Stimulated activated naive CD8-positive, alpha-beta T cell treated with anti-CD3 and anti-CD28 coated beads, Interleukin-15, amount 100 ng/mL, for 72 hours (primary cell): ENCODE results near the gene GFRA4.

Experiments used
- ATAC-seq: fragments of 150-1000 bp; cut with Tn5 transposase; 2 replicates; pipeline ENCODE4 v1.10.0; 2021; ENCODE audit warnings: mild to moderate bottlenecking, moderate library complexity
- DNase-seq, 2 donors: peaks; one replicate each; pipeline ENCODE4 v3.0.0; 2021 to 2022
- H3K27ac Mint-ChIP-seq, 2 donors: one replicate each; pipeline ENCODE4 v1.8.0; 2022; ENCODE audit warnings: mild to moderate bottlenecking in 2 of 2, mixed read lengths in 2 of 2, moderate library complexity in 2 of 2
- H3K27me3 Mint-ChIP-seq: one replicate; pipeline ENCODE4 v1.8.0; 2022; ENCODE audit warnings: mixed read lengths
- H3K4me1 Mint-ChIP-seq: one replicate; pipeline ENCODE4 v1.8.0; 2022; ENCODE audit warnings: mild to moderate bottlenecking, mixed read lengths
- H3K4me3 Mint-ChIP-seq, 2 donors: one replicate each; pipeline ENCODE4 v1.8.0; 2022; ENCODE audit warnings: mild to moderate bottlenecking in 2 of 2, mixed read lengths in 2 of 2, moderate library complexity in 1 of 2
- H3K9me3 Mint-ChIP-seq, 2 donors: one replicate each; pipeline ENCODE4 v1.8.0; 2022; ENCODE audit warnings: mixed read lengths in 2 of 2

Gene GFRA4

GRCh38 chr20:3698591-3699001 is 35.4 kb upstream of the GFRA4 start:
- Mint-ChIP-seq H3K4me1 (no peaks in the 10 kb centered on the region), H3K9me3 (no peaks in the 10 kb centered on the region), H3K4me3 (no peak overlapping the region), H3K27me3 (no peaks in the 10 kb centered on the region), H3K27ac (no peak overlapping the region)
- DNase-seq = no peak
- peak; percentile 25 for ATAC-seq

- Mint-ChIP-seq H3K27me3 (no peaks in the 10 kb centered on the region), H3K27ac (no peak overlapping the region), H3K9me3 (no peaks in the 10 kb centered on the region), H3K4me1 (no peaks in the 10 kb centered on the region), H3K4me3 (no peak overlapping the region)
- ATAC-seq = no peak
- no peak for DNase-seq
Observed at GRCh38 chr20:3697588-3698305, 34.5 kb upstream of the GFRA4 start.

DNA sequence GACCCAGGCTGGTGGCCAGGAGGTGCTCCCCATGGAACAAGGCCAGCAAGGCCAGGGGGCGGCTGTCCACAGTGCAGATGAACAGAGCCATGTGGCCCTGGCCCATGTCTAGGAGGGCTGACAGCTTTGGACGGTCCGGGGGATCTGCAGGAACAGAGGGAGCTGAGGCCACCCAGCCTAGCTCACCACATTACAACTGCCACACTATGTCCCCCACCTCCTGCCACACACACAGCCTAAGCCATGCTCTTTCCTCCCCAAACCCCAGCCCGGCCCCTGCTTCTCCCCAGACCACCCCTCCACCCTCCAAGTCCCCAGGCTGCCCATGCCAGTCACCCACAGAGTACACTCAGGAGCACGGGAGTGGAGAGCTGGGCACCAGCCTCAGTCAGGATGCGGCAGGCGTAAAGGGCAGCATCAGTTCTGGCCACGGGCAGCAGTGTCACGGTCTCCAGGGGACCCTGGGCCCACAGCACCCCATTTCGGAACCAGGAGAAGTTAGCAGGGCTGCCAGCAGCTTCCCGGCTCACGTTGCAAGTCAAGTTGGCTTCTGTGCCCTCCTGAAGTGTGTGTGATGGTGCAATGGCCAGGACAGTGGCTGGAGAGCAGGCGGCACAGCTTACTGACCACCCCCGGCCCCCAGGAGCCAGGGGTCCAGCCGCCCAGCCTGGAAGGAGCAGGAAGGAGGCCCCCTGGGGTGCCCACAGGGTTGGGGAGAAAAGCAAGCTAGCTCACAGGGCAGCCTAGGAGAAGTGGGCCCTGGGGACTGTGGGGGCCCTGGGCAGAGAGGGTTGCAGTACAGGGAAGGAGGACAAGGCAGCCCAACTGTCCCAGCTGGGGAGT is 33.8 kb upstream of the GFRA4 start:
- Mint-ChIP-seq H3K9me3 (no peaks in the 10 kb centered on the region), H3K4me3 (no peak overlapping the region), H3K27ac (no peak overlapping the region), H3K27me3 (no peaks in the 10 kb centered on the region), H3K4me1 (no peaks in the 10 kb centered on the region)
- ATAC-seq (no peak), DNase-seq (no peak)

DNA sequence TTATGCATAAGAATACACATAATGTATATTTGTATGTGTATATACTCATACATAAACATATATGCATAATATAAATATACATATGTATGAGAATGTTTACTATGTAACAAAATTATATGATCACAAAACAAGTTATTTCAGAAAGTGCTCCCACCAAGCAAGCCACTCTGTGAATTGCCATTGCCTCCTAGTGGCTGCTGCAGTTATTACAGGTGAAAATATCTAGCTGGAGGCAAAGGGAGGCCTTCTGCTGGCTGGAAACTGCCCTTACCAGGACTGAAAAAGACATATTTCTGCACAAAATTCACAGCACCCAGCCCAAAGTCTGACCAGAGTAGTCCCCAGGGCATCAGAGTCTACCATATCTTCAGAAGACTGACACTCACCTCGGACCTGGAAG is 33.0 kb upstream of the GFRA4 start:
- Mint-ChIP-seq H3K27me3 (no peaks in the 10 kb centered on the region), H3K9me3 (no peaks in the 10 kb centered on the region), H3K4me3 (no peak overlapping the region), H3K27ac (no peak overlapping the region), H3K4me1 (no peaks in the 10 kb centered on the region)
- no peak for DNase-seq
- ATAC-seq = no peak

GRCh38 chr20:3694864-3695263 is 31.7 kb upstream of the GFRA4 start:
- Mint-ChIP-seq H3K4me1 (no peaks in the 10 kb centered on the region), H3K27ac (no peak overlapping the region), H3K27me3 (no peaks in the 10 kb centered on the region), H3K4me3 (no peak overlapping the region), H3K9me3 (no peaks in the 10 kb centered on the region)
- ATAC-seq (no peak), DNase-seq (no peak)

GRCh38 chr20:3693376-3693775 is 30.2 kb upstream of the GFRA4 start:
- no peaks in the 10 kb centered on the region for H3K27me3 Mint-ChIP-seq
- H3K4me3 Mint-ChIP-seq = no peak overlapping the region
- no peak for DNase-seq
- no peak overlapping the region for H3K27ac Mint-ChIP-seq
- no peak for ATAC-seq
- no peaks in the 10 kb centered on the region for H3K9me3 Mint-ChIP-seq
- H3K4me1 Mint-ChIP-seq = no peaks in the 10 kb centered on the region

DNA sequence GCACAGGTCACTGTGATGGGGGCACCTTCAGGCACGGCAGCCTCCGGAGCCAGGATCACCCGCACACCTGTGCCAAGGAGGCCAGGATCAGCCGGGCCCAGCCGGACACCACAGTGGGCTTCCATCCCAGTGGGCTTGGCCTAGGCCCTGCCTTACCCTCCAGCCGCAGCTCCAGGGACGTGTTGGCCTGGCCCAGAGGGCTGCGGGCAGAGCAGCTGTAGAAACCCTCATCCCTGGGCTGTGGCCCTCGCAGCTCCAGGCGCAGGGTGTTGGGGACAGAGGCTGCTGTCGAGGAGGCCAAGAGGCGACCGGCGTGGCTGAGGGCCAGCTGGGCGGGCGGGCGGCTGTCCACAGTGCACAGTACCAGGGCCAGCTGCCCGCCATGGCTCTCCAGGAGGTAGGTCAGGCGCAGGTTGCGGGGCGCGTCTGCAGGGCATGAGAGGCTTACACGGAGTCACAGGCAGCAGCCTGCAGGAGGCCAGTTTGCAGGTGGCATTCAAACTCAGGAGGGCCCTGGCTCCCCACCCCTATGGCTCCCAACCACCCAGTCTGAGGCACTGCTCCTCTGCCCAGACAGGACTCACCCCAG is 29.6 kb upstream of the GFRA4 start:
- H3K27ac Mint-ChIP-seq = no peak overlapping the region
- no peaks in the 10 kb centered on the region for H3K4me1 Mint-ChIP-seq
- no peak overlapping the region for H3K4me3 Mint-ChIP-seq
- no peak for ATAC-seq
- H3K9me3 Mint-ChIP-seq = no peaks in the 10 kb centered on the region
- peaks cover under 1% of the 10 kb centered on the region for H3K27me3 Mint-ChIP-seq
- DNase-seq = no peak

DNA sequence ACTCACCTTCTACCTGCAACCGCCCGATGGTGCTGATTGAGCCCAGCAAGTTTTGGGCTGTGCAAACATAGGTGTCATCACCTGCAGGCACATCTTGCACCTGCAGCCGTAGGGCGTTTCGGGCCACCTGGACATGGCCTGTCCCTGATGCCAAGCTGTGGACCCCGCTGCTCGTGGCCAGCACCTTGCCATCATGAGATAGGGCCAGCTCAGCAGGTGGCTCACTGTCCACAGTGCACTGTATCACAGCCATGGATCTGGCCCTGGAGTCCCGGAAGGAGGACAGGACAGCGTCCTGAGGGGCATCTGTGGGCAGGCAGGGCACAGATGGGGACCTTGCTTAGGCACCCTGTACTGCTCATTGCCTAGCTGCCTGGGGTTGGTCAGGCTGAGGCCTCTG is 28.7 kb upstream of the GFRA4 start:
- DNase-seq (no peak), ATAC-seq (no peak)
- Mint-ChIP-seq H3K9me3 (no peaks in the 10 kb centered on the region), H3K27me3 (peaks cover 10% of the 10 kb centered on the region), H3K27ac (no peak overlapping the region), H3K4me1 (no peaks in the 10 kb centered on the region), H3K4me3 (no peak overlapping the region)

DNA sequence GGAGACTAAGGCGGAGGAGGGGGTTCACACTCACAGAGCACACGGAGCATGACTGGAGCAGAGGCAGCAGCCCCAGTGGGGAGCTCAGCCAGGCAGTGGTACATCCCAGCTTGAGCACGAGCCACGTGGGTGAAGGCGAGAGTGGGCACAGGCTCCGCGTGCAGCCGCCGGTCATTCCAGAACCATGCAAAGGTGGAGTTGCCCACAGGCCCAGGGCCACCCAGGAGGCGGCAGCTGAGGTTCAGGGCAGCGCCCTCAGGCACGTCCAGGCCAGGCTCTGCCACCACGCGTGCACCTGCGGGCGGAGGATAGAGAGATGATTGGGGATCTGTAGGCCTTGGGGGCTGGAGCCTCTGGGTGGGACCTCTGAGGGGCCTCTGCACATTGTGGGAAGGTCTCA is 28.1 kb upstream of the GFRA4 start:
- Mint-ChIP-seq H3K9me3 (no peaks in the 10 kb centered on the region), H3K4me3 (no peak overlapping the region), H3K27ac (no peak overlapping the region), H3K4me1 (no peaks in the 10 kb centered on the region), H3K27me3 (peaks cover 15% of the 10 kb centered on the region)
- no peak for DNase-seq
- no peak for ATAC-seq

DNA sequence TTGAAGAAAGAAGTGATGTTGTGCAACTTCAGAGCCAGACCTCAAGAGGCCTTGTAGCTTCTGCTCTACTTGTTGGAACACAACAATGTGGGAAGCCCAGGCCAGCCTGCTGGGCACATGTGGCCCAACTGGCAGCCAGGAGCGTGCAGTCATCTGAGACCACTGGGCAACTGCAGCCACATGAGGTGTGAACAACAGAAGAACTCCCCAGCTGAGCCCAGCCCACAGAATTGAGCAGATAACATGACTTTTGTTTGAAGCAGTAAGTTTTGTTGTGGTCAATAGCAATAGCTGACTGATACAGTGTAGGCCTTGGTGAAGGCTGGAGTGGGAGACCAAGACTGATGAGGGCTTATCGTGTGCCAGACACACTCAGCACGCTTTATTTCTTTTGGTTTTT is 27.2 kb upstream of the GFRA4 start:
- peaks cover 24% of the 10 kb centered on the region for H3K27me3 Mint-ChIP-seq
- H3K4me3 Mint-ChIP-seq = no peak overlapping the region
- H3K27ac Mint-ChIP-seq = no peak overlapping the region
- no peaks in the 10 kb centered on the region for H3K9me3 Mint-ChIP-seq
- DNase-seq (no peak), ATAC-seq (no peak)
- no peaks in the 10 kb centered on the region for H3K4me1 Mint-ChIP-seq

DNA sequence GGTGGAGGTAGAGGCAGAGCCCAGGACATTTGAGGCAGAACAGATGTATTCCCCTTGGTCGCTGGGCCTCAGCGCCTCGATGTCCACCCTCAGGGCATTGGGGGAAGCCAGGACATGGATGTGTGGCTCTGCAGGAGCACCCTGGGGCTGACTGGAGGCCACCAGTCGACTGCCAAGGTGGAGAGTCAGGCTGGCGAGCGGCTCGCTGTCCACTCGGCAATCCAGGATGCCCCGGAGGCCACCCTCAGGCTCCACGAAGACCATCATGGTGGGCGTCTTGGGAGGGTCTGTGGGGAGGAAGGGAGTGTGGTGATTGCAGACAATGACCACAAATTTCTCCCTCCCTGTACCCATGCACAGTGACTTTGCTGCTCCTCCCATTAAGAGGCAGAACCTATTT is 26.8 kb upstream of the GFRA4 start:
- Mint-ChIP-seq H3K27ac (no peak overlapping the region), H3K4me3 (no peak overlapping the region), H3K9me3 (no peaks in the 10 kb centered on the region), H3K27me3 (peaks cover 29% of the 10 kb centered on the region), H3K4me1 (no peaks in the 10 kb centered on the region)
- no peak for DNase-seq
- ATAC-seq = no peak

GRCh38 chr20:3687655-3688054 is 24.5 kb upstream of the GFRA4 start:
- Mint-ChIP-seq H3K27ac (peak overlapping the region in 1 of 2 donors; percentile 88), H3K4me1 (no peaks in the 10 kb centered on the region), H3K9me3 (no peaks in the 10 kb centered on the region), H3K4me3 (no peak overlapping the region), H3K27me3 (peaks cover 49% of the 10 kb centered on the region)
- no peak for DNase-seq
- ATAC-seq = no peak

DNA sequence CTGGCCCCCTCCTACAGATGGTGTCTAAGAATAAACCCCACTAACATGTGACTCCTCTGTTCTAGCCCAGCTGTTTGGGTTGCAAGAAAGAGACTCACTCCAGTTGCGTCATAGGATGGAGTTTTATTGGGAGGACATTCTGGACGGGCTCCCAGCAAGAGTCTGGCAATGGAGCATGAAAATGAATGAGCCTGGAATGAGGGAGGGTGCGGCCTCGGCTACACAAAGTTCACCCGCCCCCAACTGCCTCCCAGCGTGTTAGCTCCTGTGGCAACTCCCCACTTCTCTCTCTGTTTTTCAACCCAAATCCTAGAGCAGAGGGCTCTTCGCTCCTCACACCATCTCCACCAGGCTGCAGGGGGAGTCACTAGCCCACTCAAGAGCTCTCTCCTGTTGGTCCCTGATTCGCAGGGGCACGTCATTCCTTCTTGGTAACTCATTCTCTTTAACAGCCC is 23.7 kb upstream of the GFRA4 start:
- Mint-ChIP-seq H3K4me3 (no peak overlapping the region), H3K9me3 (no peaks in the 10 kb centered on the region), H3K27me3 (peaks cover 56% of the 10 kb centered on the region), H3K4me1 (no peaks in the 10 kb centered on the region), H3K27ac (no peak overlapping the region)
- ATAC-seq = no peak
- DNase-seq = no peak

DNA sequence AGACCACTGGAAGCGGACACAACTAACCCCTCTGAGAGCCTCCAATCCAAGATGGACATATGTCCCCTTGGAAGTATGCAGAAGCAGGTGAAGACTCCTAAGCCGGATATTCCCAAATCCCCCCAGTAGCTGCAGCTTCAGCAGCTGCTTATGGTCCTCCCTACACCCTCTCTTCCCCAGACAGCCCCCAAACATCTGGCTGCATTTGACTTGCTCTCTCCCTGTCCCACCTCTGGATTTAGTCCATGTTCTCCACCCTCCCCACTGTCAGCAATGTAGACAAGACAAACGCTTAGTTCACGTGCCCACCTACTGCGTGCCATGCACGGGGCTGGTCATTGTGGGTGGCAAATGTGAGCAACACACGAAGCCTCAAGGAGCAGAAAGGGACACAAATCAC is 23.2 kb upstream of the GFRA4 start:
- Mint-ChIP-seq H3K4me3 (no peak overlapping the region), H3K27me3 (peaks cover 60% of the 10 kb centered on the region), H3K4me1 (peaks cover 2% of the 10 kb centered on the region), H3K27ac (no peak overlapping the region), H3K9me3 (no peaks in the 10 kb centered on the region)
- ATAC-seq (no peak), DNase-seq (no peak)

GRCh38 chr20:3685341-3685740 is 22.1 kb upstream of the GFRA4 start:
- Mint-ChIP-seq H3K4me1 (peaks cover 8% of the 10 kb centered on the region), H3K27ac (no peak overlapping the region), H3K27me3 (peaks cover 70% of the 10 kb centered on the region), H3K9me3 (no peaks in the 10 kb centered on the region), H3K4me3 (no peak overlapping the region)
- no peak for DNase-seq
- no peak for ATAC-seq
